H1 (cell line): Measurements from ENCODE around the gene UTS2B. TPM values are rescaled to one million over a fixed set of nuclear protein-coding genes. Genes with fewer than 3 reads are reported as not detected.

Experiments used
- ATF2 ChIP-seq: IDR thresholded peaks from 2 replicates; pipeline ENCODE4 v1.6.1; 2012; ENCODE audit warnings: low read length, inconsistent platforms
- BACH1 ChIP-seq: IDR thresholded peaks from 2 replicates; pipeline ENCODE4 v1.6.1; 2012; ENCODE audit warnings: low read length, improper control_type of control experiment
- CBX5 ChIP-seq: fragments of 300-800, 300-1000 bp; sonication (generic); IDR thresholded peaks from 2 replicates; pipeline ENCODE4 v1.7.1; 2016; ENCODE audit warnings: antibody characterized with exemption, low read length, low read depth
- CTBP2 ChIP-seq: IDR thresholded peaks from 2 replicates; pipeline ENCODE4 v1.7.0; 2011; ENCODE audit warnings: borderline replicate concordance, mild to moderate bottlenecking, moderate library complexity, mixed read lengths, low read length; ENCODE audit not compliant: insufficient read depth, insufficient read length
- POLR2A ChIP-seq, 2 experiments: IDR thresholded peaks; 1 replicate in 1 of 2; 2 replicates in 1 of 2; pipeline ENCODE4 v1.6.1; 2011; ENCODE audit warnings: low read depth in 2 of 2, low read length in 2 of 2, mild to moderate bottlenecking in 2 of 2; ENCODE audit errors: control extremely low read depth in 1 of 2
- RAD21 ChIP-seq, 2 experiments: IDR thresholded peaks in 1 of 2; conservative IDR thresholded peaks in 1 of 2; 2 replicates each; pipeline ENCODE4 v1.6.1; 2011; ENCODE audit warnings: low read depth in 2 of 2, low read length in 2 of 2, improper control_type of control experiment in 1 of 2, inconsistent platforms in 1 of 2, mild to moderate bottlenecking in 1 of 2, moderate library complexity in 1 of 2
- RNF2 ChIP-seq: fragments of 200-900, 300-1000 bp; sonication (generic); IDR thresholded peaks from 2 replicates; pipeline ENCODE4 v1.7.1; 2016; ENCODE audit warnings: borderline replicate concordance, low read depth, mild to moderate bottlenecking, antibody characterized with exemption, low read length; ENCODE audit not compliant: poor library complexity, severe bottlenecking; ENCODE audit errors: missing control alignments
- polyA plus RNA-seq, 7 experiments: library from polyadenylated mRNA; depleted of rRNA in 3 of 7; stranded (reverse) in 5 of 7; unstranded in 2 of 7; fragments of >200 nt in 5 of 7; fragments of 200-250 nt in 2 of 7; gene quantifications; 1 replicate in 5 of 7; 2 replicates in 1 of 7; 4 replicates in 1 of 7; pipeline versions ENCODE4 v1.2.1 to v1.2.3, GENCODE V29; 2011 to 2013; ENCODE audit warnings: missing spikeins in 2 of 7, mixed read lengths in 2 of 7
- total RNA-seq: library from RNA; stranded (reverse); fragmentation: NEBNext Ultra II Directional; extraction: Animal tissue kit (Norgen Biotek cat#: 25700); gene quantifications from 2 replicates; pipeline ENCODE4 v1.2.1, GENCODE V29; 2021

UTS2B gene
- total and polyA plus RNA-seq, 2 of the 8 experiments (the other 6 are each of a cell fraction or from before 2014, with no cell fraction given): not detected

GRCh38 chr3:191362037-191362436, 31.7 kb upstream of the UTS2B start (continued):
- TF ChIP-seq RAD21 (IDR thresholded peaks at IDR 0.05 in 1 of 2, conservative IDR thresholded peaks at IDR 0.05 in 1 of 2; ENCODE audit: low read depth in 2 of 2, low read length in 2 of 2) (no peak), BACH1 (no peak), CTBP2 (no peak), RNF2 (no peak), ATF2 (no peak), CBX5 (no peak), POLR2A (IDR thresholded peaks at IDR 0.05; ENCODE audit: control extremely low read depth in 1 of 2, low read depth in 2 of 2, low read length in 2 of 2) (no peak)
